Hindlimb muscle (tissue), 1 donor: ENCODE data around the gene IGSF21. TPM values are rescaled to one million over a fixed set of nuclear protein-coding genes. Genes with fewer than 3 reads are reported as not detected.
"Not testable (repeated sequence)": the region's sequence is repeated elsewhere in the genome, so short reads cannot be mapped to it uniquely, and the experiment has no call there.

Experiments used
- DNase-seq: peaks from one replicate; pipeline ENCODE4 v3.0.0-alpha.2; 2013
- polyA plus RNA-seq: library from polyadenylated mRNA; unstranded; fragments of 120-200 nt; gene quantifications from one replicate; pipeline ENCODE4 v1.2.1, GENCODE V29; 2013; ENCODE audit not compliant: insufficient read length

The IGSF21 gene
- polyA plus RNA-seq, 1 donor, result 0.48 TPM

- DNase-seq, result no peak
These were observed 301.2 kb downstream of the IGSF21 start for GRCh38 chr1:18408656-18409370.

- no peak for DNase-seq
These were observed 302.1 kb downstream of the IGSF21 start for GRCh38 chr1:18409609-18410237.

DNA sequence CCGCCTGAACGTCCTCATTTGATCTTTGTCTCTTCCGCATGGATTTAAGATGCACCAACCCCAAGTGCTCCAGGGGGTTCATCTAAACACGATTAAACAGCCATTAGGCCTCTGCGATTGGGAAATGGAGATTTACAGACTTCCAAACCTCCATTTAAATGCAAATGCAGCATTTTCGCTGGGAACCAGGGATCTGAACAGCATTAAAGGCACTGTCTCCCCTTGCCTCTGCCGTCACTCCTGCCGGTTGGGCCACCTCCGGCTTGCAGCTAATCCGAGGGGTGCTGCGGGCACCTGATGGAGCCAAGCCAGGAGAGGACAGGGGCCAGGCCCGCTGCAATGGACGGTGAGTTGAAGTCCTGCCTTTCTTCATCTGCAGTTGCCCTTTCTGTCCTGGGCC, 302.8 kb downstream of the IGSF21 start:
- DNase-seq, result no peak

DNA sequence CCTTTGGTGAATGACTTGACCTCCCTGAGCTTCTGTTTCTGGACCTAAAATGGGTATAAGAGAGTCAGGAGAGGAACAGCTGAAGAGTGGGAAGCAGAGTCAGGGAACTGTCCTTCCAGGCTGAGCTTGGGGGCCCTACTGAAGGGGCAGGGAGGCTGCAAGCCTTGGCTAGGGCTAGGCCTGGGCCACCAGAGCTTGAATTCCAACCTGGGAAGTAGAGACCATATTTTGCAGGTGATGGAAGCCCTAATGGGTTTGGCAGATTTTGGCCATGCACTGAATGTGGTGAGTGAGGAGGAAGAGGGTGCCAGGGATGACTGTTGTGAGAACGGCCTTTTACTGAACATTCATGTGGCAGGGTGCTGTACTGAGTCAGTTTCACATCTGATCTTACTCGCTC, 303.7 kb downstream of the IGSF21 start:
- DNase-seq, result no peak

DNA sequence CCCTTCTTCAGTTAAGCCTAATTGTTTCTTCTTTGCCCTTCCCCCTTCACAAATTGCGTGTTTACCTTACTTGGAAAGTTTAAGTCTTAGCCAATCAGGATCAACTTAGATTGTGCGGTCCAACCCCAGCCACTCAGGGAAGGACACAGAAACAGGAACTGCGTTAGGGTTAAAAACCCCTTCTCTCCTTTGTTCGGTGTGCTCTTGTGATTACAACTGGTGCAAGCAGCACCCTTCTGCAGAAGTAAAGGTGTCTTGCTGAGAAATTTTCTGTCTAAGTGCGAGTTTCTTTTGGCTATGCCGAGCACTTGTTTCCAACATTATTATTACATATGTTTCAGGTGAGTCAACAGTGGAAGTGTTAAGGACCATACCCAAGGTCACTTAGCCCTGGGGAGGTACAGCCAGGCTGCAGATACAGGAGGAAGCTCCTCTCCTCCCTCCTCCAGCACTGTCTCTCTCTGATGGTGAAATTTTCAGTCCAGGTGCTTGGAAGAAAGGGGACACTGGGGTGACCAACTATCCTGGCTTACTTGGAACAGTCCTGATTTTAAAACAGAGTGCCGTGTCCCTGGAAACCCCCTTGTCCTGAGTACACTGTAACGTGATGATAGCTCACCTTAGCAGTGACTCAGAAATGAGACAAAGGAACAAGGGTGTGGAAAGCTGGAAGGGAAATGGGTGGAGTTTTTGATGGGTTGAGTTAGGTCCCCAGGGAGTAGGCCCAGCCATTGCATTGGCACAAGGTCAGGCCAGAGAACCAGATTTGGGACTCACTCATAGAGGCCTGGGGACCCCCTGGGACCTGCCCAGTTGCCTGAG, 304.4 kb downstream of the IGSF21 start:
- DNase-seq, result no peak

DNA sequence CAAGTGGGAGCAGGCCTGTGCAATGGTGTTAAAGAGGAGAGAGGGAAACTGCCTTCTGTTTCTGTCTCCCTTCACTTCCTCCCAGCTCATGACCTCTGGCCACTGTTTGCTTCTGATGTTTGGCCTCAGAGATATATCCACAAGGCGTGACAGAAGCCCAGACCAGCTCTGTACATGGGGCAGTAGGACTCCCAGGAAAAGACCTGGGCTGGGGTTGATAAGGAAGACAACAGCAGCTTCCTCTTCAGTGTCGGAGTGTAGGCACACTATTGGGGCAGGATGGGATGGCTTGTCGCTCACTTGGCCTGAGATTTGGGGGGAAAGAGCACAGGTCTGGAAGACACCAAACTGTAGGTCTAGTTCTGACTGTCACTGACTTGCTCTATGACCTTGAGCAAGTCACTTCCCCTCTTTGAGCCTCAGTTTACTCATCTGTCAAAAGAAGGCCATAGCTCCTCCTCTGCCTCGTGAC, 305.3 kb downstream of the IGSF21 start:
- DNase-seq, result no peak

DNA sequence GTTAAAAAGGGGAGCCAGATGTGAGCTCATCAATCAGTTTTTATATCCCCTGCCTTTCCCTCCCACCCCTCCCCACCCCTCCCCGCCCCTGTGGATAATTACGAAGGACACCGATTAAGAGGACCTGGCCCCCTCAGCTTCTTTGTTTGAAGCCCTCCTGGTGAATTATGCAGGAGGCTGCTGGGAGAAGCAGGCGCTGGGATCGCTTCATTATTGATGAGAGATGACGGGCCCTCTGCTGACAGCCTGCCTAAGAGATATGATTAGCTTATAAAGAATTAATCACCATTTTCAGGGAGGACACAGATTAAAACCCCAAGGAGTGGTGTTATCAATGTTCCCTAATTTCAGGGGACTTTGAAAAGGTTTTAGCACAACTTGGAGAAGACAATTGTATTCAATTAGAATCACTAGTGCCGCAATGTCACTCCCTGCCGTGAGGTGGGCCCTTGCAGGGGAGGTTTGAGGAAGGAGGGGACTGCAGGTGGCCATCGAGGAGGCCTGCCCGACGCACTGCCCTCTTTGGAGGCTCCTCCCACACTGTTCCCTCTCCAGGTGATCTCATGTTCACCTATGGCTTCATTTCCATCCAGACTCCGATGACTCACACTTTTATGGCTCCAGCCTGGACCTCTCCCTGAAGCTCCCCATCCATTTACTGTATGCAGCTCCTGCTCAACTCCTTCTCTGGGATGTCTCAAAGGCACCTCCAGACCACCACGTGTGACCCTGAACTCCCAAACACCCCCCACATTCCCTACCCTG, 306.1 kb downstream of the IGSF21 start:
- no peak for DNase-seq

DNA sequence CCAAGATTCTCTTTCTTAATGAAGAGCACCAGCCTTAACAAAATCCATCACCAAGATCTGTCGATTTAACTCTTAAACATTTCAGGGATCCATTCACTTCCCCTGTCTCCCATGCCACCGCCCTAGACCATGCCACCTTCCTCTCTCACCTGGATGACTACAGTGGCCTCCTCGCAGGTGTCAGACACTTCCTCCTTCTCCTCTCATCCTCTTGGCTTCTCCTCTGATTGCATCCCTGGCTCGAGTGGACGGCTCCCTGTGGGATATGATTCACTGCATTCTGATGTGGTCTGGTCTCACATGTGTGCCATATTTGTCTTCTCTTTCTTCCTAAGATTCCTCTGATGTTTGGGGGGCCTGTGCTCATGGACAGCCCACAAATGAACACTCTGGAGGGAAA, 306.7 kb downstream of the IGSF21 start:
- no peak for DNase-seq

DNA sequence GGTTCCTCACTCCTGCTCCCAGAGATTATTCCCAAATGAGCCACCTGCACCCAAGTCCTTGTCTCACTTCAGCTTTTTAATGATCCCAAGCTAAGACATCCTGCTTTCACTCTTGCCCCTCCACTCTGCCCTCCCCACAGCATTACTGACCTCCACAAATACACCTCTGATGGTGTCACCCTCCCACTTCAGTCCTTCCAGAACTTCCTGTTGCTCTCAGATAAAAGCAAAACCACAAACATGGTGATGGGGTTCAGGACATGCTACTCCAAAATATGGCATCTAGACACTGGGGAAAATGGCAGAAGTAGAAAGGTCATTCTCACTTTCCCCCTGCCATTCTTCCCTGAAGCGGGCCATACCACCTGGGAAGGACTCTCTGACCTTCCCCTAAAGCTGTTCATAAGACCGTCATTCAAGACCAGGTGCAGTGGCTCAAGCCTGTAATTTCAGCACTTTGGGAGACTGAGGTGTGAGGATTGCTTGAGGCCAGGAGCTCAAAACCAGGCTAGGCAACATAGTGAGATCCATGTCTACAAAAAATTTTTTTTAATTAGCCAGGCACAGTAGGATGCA, 307.4 kb downstream of the IGSF21 start:
- DNase-seq, result no peak

- DNase-seq, result no peak
These were observed 307.9 kb downstream of the IGSF21 start for GRCh38 chr1:18415448-18416027.

- not testable (repeated sequence) for DNase-seq
These were observed 308.5 kb downstream of the IGSF21 start for GRCh38 chr1:18416126-18416525.

DNA sequence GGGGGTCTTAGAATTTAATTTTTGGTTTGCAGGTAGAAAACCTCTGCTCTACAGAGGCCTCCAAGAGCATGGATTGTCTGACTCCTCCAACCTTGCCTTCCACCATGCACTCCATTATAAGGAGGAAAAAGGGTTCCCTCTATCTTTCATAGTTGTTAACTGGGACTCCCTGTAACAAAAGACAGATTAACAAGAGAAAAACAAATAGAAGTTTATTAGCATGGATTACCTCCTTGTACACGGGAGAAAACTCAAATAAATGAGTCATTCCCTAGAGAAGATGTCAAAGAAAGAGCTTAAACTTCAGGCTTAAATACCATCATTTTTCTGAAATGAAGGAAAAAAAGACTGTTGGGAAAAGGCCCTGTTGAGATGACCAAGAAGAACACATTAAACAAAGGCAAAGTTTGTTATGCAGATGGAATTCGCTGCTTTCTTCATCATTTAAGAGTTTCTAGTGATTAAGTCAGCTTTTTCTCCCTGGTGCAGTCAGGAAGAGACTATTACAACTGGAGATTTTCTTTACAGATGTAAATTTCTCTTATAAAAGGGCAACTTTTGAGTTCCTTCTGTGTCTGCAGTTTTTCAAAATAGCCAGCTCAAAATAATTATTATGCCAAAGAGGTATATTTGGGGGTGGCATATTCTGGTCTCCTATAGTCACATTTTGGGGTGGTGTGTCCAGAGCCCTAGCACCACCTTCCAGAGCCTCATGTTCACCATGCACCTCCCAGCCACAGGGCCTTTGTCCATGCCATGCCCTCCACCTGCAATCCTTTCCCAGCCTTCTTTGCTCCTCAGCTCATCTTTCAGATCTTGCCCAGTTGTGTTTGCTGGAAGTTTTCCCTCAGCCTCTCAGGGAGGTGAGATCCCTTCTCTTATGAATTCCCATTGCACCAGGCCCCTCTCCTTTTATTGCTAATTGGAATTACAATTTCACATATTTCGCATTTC, 310.0 kb downstream of the IGSF21 start:
- no peak for DNase-seq

DNA sequence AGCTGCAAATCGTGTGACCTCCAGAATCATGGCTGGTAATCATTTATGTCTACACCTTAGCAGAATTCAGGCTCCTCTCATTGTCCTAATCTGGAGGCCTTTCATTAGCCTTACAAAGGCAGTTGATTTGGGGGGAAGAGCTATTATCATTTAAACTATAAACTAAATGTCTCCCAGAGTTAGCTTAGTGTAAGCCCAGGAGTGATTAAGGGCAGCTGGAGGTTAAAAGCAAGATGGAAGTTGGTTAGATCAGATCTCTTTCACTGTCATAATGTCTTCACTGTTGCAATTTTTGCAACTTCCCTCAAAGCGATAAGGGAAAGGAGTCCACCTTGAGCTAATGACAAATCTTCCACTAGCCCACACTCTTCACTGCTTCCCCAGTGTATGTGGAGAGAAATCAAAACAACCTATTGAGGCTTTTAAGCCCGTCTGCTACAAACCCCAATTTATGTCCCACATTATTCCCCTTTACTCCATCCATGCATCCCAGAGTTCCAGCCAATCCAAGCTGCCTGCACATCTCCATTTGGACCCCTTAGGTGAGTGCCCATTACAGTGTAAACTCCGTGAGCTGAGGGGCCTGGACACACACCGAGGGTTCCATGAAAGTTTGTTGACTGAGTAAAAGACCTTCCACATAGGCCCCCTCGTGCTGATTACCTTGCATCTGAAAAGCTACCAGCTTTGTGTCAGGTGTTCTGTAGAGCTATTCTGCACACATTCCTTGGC, 311.7 kb downstream of the IGSF21 start:
- DNase-seq, result no peak

GRCh38 chr1:18419845-18420184, 312.2 kb downstream of the IGSF21 start:
- no peak for DNase-seq

DNA sequence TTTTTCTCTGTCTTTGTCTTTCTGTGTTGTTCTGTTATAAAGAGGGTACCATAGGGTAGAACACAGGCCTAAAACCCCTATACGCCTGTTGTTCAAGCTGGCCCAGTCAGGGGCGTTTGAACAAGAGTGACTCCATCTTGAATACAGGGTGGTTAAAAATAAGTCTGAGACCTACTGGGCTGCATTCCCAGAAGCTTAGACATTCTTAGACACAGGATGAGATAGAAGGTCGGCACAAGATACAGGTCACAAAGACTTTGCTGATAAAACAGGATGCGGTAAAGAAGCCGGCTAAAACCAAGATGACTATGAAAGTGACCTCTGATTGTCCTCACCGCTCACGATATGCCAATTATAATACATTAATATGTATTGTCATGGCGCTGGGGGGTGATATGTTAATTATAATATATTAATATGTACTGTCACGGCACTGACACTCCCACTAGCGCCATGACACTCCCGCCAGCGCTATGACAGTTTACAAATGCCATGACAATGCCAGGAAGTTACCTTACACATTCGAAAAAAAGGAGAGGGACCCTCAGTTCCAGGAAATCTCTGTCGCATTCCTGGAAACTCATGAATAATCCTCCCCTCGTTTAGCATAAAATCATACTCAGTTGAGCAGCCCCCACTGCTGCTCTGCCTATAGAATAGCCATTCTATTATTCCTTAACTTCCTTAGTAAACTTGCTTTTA, 314.6 kb downstream of the IGSF21 start:
- no peak for DNase-seq

DNA sequence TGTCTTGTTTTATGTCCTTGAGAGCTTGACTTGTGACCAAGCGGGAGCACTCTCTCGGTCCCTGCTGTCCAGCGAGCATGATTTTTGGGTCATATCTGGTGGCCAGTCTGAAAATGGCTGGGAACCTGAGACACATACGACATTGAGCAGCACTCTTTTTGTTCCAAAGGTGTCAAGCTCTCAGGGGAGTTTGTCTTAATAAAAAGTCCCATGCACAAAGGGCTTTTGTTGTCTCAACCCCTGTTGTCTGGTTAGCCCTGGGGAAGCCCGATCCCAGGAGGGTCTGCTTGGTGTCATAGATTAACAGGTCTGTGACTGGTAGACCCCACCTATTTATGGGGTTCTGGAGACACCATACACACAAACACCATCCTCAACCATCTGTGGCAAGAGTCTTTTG, 315.4 kb downstream of the IGSF21 start:
- DNase-seq, result no peak

GRCh38 chr1:18426580-18426979, 319.0 kb downstream of the IGSF21 start:
- DNase-seq, result no peak
